ENCODE data around the gene ZFAND2B.

GRCh38 chr2:219168932-219169331, 37.6 kb upstream of the ZFAND2B start:
- TF ChIP-seq CTCF (conservative IDR thresholded peaks at IDR 0.05; ENCODE audit: low read depth, low read length) = no peak
- TF ChIP-seq EZH2 (IDR thresholded peaks at IDR 0.05; ENCODE audit: low read length, unreplicated experiment) = no peak
- TF ChIP-seq EZH2phosphoT487 (IDR thresholded peaks at IDR 0.05; ENCODE audit: borderline replicate concordance, low read length) = no peak
